GM18526 (cell line): ENCODE measurements around the gene NFYC.

ENCODE experiments used
- POLR2A ChIP-seq: IDR thresholded peaks from 3 replicates; pipeline ENCODE4 v1.6.1; 2011; ENCODE audit not compliant: insufficient read length; ENCODE audit errors: extremely low read depth

NFYC gene

GRCh38 chr1:40799351-40799867, 107.9 kb downstream of the NFYC start:
- no peak for TF ChIP-seq POLR2A

- TF ChIP-seq POLR2A = no peak
These were observed 110.2 kb downstream of the NFYC start for GRCh38 chr1:40801742-40802077.

DNA sequence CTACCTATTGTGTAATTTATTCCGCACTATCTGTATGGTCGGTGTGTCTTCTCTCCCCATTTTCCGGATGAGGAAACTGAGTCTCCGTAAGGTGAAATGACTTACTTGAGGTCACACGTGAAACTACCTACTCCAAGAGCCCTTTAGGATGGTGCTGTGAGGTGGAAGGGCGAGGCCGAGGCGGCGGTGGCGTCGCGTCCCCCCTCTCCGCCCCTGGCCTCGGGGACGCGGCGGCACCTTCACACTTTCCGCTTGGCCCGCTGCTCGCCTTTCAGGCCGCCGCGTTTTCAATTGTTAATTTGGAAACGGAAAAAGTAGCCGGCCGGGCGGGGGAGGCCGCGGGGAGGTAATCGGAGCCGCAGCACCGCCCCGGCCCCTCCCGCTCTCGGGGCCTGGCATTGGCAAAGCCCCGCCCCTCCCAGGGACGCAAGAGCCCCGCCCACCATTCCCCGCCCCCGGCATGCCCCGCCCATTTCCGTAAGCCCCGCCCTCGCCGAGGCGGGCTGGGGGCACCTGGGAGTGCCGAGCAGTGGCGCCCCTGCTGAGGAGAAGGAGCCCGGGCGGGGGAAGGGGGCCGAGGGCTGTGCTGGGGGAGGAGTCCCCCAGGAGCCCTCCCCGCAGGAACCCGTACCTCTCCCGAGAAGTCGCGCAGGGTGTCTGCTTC, 110.7 kb downstream of the NFYC start:
- no peak for TF ChIP-seq POLR2A

DNA sequence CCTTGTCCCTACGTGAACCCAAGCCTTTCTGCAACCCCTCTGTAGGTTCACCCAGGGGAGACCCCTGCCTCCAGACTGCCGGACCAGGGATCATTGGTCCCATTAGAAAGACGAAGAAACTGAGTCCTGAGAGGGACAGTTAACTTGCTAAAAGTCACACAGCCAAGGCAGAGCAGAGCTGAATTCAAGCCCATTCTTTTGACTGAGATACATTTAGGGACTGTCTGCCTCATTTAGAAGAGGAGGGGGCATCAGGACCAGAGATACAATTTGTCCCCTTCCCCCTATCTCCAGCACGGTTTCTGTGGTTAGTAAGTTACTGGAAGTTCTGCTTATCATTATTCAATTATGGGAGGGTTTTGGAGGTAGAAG, 111.2 kb downstream of the NFYC start:
- no peak for TF ChIP-seq POLR2A

DNA sequence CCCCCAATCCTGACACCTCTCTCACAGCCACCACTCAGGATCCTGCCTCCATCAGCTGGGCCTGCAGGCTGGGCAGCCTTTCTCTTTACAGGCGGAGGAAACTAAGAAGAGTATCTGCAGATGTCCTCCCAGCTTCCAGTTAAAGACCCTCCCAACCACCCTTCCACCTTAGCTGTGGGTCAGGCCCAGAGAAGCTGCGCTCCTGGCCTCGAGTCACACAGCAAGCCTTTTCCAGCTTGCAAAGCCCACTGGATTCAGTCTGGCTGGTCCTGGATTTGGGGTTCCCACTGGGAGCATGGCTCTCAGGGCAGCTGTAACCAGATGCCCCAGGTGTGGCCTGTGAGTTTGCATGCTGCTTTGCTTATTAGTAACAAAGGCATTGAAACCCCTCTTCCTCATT, 111.9 kb downstream of the NFYC start:
- no peak for TF ChIP-seq POLR2A

GRCh38 chr1:40803902-40804301, 112.4 kb downstream of the NFYC start:
- TF ChIP-seq POLR2A = no peak

- no peak for TF ChIP-seq POLR2A
These were observed 114.7 kb downstream of the NFYC start for GRCh38 chr1:40806240-40806639.

GRCh38 chr1:40806731-40807695, 115.5 kb downstream of the NFYC start:
- no peak for TF ChIP-seq POLR2A

GRCh38 chr1:40808002-40808401, 116.5 kb downstream of the NFYC start:
- no peak for TF ChIP-seq POLR2A

DNA sequence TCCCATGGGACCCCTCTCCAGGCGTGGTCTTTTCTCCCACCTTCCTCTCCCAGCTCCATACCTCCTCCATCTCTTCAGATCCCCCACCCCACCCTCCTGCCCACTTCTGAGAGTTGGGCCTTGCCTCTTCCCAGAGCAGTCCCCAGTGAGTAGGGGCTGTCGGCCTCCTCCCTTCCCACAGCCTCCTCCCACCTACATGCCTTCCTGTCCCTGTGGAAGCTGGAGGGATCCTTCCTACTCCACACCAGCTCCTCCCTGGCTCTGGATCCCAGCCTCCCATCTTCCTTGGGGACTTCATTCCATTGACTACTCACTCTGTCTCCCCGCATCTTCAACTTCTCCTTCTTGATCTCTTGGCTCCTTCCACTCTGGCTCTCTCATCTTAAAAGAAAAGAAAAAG, 116.9 kb downstream of the NFYC start:
- no peak for TF ChIP-seq POLR2A

- no peak for TF ChIP-seq POLR2A
These were observed 117.4 kb downstream of the NFYC start for GRCh38 chr1:40808909-40809308.

GRCh38 chr1:40810927-40811326, 119.4 kb downstream of the NFYC start:
- TF ChIP-seq POLR2A = no peak

GRCh38 chr1:40815420-40815819, 123.9 kb downstream of the NFYC start:
- no peak for TF ChIP-seq POLR2A

- TF ChIP-seq POLR2A = no peak
These were observed 126.3 kb downstream of the NFYC start for GRCh38 chr1:40817791-40818263.

- TF ChIP-seq POLR2A = peak; percentile 24
These were observed 126.9 kb downstream of the NFYC start for GRCh38 chr1:40818264-40818961.
